ENCODE results near the gene HMGXB4. TPM values are rescaled to one million over a fixed set of nuclear protein-coding genes. Genes with fewer than 3 reads are reported as not detected.

The HMGXB4 gene
- total and polyA plus RNA-seq, 2 of the 8 experiments (the other 6 are each of a cell fraction or from before 2014, with no cell fraction given), result 20.9 to 41.3 TPM

GRCh38 chr22:35344956-35345690 is 87.8 kb downstream of the HMGXB4 start (continued):
- no peak for TF ChIP-seq CHD7 (IDR thresholded peaks at IDR 0.05; ENCODE audit: insufficient replicate concordance, low read length)
- no peak for TF ChIP-seq RNF2 (IDR thresholded peaks at IDR 0.05; ENCODE audit: borderline replicate concordance, low read depth, low read length, missing control alignments, poor library complexity, severe bottlenecking)
- no peak for TF ChIP-seq JUND (IDR thresholded peaks at IDR 0.05; ENCODE audit: low read length)
- TF ChIP-seq CTCF (IDR thresholded peaks at IDR 0.05; ENCODE audit: control extremely low read depth in 1 of 3, insufficient read depth in 1 of 3, low read depth in 1 of 3, low read length in 3 of 3), result no peak
- no peak for TF ChIP-seq EZH2 (IDR thresholded peaks at IDR 0.05; ENCODE audit: low read depth, low read length, severe bottlenecking)
- TF ChIP-seq BRCA1 (IDR thresholded peaks at IDR 0.05; ENCODE audit: low read depth, low read length), result no peak

All from H1 (cell line).